Measurements from ENCODE around the gene HAUS6. TPM values are rescaled to one million over a fixed set of nuclear protein-coding genes. Genes with fewer than 3 reads are reported as not detected.

Gene HAUS6
- total and polyA plus RNA-seq, 2 of the 13 experiments (the other 11 are each of a cell fraction or from before 2014, with no cell fraction given): 9.8 to 31.1 TPM

GRCh38 chr9:19102631-19103345 is at the start of gene HAUS6 (continued):
- TF ChIP-seq SMAD9 (CRISPR knock-in tag; IDR thresholded peaks at IDR 0.05) (no peak), PAF1 (CRISPR knock-in tag; IDR thresholded peaks at IDR 0.05) (no peak), NR2C2 (CRISPR knock-in tag; IDR thresholded peaks at IDR 0.05; ENCODE audit: borderline replicate concordance) (no peak), ZNF143 (CRISPR knock-in tag; IDR thresholded peaks at IDR 0.05) (peak; percentile 97), ZNF317 (CRISPR knock-in tag; IDR thresholded peaks at IDR 0.05) (no peak), LRRFIP1 (CRISPR knock-in tag; conservative IDR thresholded peaks at IDR 0.05) (no peak), RBM39 (IDR thresholded peaks at IDR 0.05; ENCODE audit: low read depth, low read length, poor library complexity, severe bottlenecking) (peak; percentile 46), HMGXB4 (CRISPR knock-in tag; IDR thresholded peaks at IDR 0.05; ENCODE audit: borderline replicate concordance in 1 of 2, low read depth in 1 of 2) (peak; percentile 42 to 69; a peak in 3 of 4 replicates), ZNF605 (CRISPR knock-in tag; IDR thresholded peaks at IDR 0.05) (peak; percentile 81), ZBTB26 (CRISPR knock-in tag; IDR thresholded peaks at IDR 0.05; ENCODE audit: borderline replicate concordance) (no peak), PBX2 (CRISPR knock-in tag; IDR thresholded peaks at IDR 0.05) (no peak), NFYB (CRISPR knock-in tag; IDR thresholded peaks at IDR 0.05) (0 out of 2 replicates have a peak, but pooled peaks have one; percentile 27), SIN3B (IDR thresholded peaks at IDR 0.05; ENCODE audit: low read length) (peak; percentile 89), ZFY (CRISPR knock-in tag; IDR thresholded peaks at IDR 0.05) (peak; percentile 89), ADNP (CRISPR knock-in tag; IDR thresholded peaks at IDR 0.05) (no peak), TIGD3 (CRISPR knock-in tag; IDR thresholded peaks at IDR 0.05; ENCODE audit: borderline replicate concordance) (0 out of 2 replicates have a peak, but pooled peaks have one; percentile 70), ZNF263 (CRISPR knock-in tag; IDR thresholded peaks at IDR 0.05) (peak; percentile 69), MED1 (CRISPR knock-in tag; IDR thresholded peaks at IDR 0.05) (peak; percentile 68), REL (CRISPR knock-in tag; conservative IDR thresholded peaks at IDR 0.05) (peak; percentile 48; the same call in 1 of the 2 replicates), MIER2 (CRISPR knock-in tag; IDR thresholded peaks at IDR 0.05) (no peak), SOX5 (CRISPR knock-in tag; IDR thresholded peaks at IDR 0.05; ENCODE audit: borderline replicate concordance) (peak; percentile 55; the same call in 1 of the 2 replicates)

Measured in HepG2 (cell line).